ENCODE measurements around the gene ROS1.

The ROS1 gene

DNA sequence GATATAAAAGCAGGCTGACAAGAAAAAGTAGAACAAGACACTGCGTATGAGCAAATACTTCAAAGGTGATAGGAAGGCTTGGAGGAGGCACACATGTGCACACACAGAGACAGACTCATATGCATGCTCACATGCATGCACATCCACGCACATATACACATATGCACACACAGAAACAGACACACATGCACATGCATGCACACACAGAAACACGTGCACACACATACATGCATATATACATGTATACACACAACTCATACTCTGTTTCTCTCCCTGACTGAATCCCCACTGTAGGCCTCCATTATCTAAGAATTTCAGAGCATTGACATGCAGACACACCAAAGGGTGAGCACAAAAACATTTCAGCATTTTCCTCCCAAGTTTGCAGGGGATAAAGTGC lies 116.7 kb downstream of the ROS1 start:
- no peak for DNase-seq (ENCODE audit: low spot score)

DNA sequence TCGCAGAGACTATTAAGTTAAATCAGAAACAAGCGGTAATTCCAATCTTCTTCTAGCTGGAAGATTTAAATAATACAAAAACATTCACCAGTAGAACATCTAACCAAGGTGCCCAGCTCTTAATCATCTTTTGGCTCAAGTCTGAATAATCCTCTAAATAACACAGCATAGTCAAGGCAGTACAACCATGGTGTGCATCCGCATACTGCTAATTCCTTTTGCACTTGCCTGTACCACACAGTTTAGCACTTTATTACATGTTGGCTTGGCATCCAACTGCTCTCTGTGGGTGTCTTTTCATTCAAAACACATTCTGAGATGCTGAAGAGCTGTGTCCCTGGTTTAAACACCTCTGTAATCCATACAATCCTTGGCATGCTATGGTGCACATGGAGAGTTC lies 118.1 kb downstream of the ROS1 start:
- DNase-seq (ENCODE audit: low spot score): no peak

DNA sequence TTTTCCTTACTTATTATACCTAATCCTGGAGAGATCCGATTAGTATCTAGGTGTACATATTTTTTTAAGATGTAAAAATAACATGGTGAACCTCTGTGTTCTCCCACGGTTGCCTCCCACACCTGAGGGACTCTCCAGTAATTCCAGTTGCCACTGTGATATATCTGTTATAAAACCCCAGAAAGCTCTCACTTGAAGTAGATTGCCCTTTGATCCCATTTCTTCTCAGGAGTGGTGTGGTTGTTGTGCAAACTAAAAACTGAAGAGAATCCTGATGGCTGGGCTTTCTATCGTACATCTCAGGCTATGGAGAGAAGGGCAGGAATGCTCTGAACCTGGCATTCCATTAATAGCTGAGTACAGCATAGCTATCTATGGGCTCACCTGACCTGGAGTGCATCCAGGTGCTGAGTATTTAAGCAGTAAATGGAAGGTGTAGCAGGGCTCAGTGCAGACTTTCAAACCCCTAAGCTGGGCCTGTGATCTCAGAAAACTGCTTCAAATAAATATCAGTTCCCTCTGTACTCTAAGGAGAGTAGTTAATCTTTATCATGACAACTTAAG lies 119.4 kb downstream of the ROS1 start:
- no peak for DNase-seq (ENCODE audit: low spot score)

DNA sequence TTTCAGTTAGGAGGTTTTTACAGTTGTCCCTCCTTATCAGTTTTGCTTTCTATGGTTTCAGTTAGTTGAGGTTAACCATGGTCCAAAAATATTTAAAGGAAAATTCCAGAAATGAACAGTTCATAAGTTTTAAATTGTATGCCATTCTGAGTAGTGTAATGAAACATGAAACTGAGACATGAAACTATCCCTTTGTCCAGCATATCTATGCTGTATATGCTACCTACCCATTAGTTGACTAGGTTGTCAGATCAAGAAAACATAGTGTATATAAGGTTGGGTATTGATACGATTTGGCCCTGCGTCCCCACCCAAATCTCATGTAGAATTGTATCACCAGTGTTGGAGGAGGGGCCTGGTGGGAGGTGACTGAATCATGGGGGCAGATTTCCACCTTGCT lies 121.3 kb downstream of the ROS1 start:
- no peak for DNase-seq (ENCODE audit: low spot score)

DNA sequence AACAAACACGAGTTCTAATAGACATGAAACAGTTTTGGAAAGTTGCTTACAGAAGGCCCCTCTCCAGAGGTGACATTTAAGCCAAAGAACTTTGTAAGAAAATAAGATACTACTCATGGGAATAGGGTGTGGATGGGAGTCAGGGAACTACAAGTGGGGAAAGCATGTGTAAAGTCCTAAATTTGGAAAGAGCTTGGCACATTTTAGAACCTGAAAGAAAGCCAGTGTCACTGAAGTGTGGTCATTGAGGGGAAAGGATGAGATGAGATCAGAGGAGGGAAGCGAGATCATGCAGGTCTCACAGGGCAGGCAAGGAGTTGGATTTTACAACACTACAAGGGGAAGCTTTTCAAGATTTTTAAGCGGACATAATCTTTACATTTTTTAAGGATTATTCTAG lies 122.4 kb downstream of the ROS1 start:
- no peak for DNase-seq (ENCODE audit: low spot score)

DNA sequence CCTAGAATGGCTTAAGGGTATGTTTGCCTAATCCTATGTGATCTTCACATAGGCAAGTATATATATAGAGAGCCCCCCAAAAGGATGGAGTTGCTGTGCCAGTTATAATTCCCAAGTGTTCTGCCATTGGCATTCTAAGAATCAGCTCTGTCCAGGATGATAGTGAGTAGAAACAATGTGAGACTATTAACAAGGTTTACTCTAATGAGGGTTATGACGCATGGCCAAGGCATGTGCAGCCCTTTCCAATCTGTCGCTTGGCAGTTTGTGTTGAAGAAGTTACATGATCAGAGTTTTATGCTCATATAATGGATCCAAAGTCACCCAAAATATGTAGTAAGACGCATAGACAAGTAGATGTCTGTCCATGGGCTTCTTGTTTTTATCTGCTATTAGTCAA lies 126.8 kb downstream of the ROS1 start:
- no peak for DNase-seq (ENCODE audit: low spot score)

DNA sequence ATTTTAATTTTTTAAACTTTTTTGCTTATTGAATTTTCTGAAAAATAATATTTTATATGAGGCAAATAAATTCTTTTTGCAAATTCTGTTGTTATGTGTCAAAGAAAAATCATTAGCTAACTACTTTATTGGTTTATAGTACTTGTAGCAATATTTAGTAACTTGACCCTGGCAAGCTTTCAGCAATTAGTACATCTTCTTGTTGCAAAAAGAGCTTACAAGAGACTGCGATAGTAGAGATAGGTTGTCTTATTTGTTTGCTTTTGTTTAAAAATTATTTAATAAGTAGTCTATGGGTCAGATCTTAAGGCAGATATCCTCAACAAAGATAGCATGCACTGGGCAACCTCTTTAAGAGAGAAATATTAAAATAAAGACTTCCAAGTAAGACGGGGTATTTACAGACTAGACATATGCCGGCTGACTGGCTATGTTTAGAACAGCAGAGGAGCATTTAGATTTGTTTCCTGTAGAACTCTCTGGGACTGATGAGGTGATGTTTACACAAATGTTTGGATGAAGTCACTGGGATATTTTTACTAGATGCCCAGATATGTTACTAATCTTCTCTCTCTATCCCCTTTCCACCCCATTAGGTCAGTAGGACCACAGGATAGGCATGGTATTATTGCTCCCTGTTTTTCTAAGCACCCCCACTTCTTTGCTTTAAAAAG lies 135.4 kb downstream of the ROS1 start:
- DNase-seq (ENCODE audit: low spot score): no peak

DNA sequence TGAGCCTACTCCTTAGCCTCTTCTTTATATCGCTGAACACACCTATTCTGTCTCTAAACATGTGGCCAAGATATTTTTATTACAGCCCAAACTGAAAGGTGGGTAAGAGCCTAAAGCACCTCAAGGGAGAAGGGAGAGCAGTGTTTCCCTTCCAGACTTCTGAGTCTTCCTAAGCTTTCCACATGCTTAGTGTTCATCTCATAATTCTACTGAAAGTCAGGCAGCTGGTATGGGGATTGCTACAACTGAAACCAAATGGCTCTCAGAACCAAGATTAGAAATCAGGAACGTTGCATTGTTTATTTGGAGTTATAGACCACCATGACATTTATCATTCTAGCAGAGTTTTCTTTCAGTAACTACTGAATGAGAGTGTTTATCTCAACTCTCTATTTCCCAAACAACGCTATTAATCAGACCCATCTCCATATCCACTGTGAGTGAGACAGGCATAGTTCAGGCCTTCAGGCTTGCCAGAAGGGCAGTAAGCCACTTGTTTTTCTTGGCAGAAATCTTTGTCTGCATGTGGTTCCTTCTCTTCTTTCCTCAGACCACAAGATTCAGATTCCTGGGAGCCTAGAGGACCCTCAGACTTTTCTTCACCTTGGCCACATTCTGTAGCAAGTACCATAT lies 137.5 kb downstream of the ROS1 start:
- no peak for DNase-seq (ENCODE audit: low spot score)

DNA sequence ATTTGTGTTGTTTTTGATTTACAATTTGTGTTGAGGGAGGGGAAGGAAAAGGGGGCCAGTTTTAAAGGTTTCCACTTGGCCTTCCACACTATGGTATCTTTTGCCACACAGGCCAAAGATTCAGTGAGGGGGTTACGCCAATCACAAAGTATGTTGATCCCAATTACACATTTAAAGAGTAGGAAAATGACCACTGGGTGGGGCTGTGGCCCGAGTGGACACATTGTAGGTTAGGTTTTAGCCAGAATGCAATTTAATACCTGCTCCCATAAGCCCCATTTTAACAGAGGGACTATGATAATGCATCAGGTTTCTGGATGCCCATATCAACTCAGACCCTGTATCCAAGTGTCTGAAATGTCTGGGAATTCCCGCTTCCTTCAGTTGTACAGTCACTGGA lies 144.8 kb downstream of the ROS1 start:
- no peak for DNase-seq (ENCODE audit: low spot score)

DNA sequence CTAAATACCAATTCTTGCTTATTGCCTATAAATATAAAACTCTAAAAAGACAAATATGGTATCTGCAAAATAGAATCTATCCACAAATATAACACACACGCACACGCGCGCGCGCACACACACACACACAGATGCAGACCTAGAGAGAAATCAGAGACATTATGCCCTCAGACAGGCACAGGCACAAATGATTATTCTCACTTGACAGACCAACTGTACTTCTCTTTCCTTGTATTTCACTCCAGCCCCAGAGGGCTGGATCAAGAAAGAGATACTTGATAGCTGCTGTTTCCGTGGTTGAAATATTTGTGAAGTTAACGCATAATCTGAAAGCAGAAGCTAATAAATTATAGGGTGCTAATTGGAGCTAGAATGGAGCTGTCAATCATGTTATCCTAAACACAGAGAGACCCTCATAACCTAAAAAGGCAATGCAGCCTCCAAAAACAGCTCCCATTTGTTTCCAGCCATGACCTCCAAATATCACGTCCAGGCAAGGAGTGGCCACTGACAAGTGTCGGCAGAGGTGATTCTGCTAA lies 148.9 kb downstream of the ROS1 start:
- no peak for DNase-seq (ENCODE audit: low spot score)

DNA sequence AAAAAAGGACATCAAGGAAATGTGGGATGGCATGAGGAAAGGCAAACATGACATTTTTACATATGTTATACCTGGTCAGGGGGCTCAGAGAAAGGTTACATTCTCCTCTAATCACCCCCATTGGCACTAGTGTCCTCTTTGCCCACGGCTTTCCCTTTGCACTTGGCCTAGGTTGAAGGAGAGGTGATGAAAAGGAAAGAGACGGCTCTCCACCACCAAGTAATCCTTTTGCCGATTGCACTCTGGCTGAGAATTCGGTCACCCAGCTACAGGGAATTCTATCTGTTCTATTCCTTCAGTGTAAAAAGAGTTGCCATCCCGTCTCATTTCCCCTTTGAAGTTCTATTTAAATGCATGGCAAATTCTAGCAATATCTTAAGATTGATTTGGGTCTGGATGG lies 150.0 kb downstream of the ROS1 start:
- DNase-seq (ENCODE audit: low spot score): no peak

DNA sequence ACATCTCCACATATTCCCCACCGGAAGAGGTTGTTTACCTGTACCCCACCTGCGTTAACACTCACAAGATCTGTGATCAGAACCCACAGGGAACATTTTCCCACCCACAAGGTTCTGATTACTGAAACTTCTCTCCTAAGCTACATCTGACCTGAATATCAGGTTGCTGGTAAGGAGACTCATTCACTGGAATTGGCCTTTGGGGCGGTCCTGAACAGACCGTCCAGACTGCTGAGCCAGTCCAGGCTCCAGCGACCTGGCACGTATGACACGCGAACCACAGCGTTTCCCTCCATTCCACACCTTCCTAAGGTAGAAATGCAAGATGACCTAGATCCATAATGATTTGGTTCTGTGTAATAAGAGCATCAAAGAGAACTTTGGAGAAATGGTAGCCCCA lies 150.5 kb downstream of the ROS1 start:
- DNase-seq (ENCODE audit: low spot score): no peak

DNA sequence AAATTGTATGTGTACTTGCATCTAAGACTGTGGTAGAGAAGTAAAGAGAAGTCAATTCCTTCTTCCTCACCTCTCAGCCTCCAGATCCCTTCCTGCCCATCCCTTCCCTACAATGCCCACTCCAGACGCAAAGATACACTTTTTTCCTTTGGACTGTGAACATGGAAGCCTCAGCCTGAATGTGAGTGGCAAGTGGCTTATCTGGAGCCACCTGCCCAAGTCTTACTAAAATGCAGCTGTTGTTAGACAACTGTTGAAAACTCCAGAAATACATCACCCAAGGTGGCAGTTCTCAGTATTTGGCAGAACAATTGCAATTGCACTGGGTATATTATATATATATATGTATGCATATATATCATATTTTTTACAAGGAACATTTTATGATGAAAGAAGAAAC lies 152.9 kb downstream of the ROS1 start:
- DNase-seq (ENCODE audit: low spot score): no peak

DNA sequence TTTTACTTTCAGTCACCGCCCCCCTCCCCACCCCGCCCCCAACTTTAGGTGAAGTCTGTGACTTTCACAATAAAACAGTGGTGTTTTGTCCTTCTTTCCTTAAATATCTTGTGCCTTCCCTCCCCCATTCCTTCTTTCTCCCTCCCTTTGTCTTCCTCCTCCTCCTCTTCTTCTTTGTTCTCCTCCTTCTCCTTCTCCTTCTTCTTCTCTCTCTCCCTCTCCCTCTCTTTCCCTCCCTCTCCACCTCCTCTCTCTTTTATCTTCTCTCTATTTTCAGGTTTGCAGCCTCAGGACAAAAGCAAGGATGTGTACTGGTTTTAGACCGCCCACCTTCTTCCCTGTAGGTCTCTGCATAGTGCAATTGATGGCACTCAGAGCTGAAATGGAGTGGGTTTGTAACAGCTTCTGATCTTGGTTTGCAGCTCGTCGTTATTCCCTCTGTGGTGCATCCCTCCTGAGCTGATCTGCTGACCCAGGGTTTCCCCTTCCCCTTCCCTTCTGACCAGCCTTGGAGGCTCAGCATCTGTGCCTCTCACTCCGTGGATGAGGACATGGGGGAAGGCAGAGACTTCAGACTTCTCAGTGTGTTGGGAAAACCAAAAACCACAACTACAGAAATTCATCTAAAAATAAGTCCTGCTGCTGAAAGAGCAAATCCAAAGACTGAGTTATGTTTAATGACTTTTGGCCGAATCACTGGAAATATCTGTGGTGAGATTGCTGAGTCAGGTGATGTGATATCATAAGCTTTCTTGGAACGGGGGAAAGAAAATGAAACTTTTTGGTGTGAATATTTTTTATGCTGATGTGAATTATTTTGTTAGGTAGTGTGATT lies 153.5 kb downstream of the ROS1 start:
- DNase-seq (ENCODE audit: low spot score): no peak

DNA sequence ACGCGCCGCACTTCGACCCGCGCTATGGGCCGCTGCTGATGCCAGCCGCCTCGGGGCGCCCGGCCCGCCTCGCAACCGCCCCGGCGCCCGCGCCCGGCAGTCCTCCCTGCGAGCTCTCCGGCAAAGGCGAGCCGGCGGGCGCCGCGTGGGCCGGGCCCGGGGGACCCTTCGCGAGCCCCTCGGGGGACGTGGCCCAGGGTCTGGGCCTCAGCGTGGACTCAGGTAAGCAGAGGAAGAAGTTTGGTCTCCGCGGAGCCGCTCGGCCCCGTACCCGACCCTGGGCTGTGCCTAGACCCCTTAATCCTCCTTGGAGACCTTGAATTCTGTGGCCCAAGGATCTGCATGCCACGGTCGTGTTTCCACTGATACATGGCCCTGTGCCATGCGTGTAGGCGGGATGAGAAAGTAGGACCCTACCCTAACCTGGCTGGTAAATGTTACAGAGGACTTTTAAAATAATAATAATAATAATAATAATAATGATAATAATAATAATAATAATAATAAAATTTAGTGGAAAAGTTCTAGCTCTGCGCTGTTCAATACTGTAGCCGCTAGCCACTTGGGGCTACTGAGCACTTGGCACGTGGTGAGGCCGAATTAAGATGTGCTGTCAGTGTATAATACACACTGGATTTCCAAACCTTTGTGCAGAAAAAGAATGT lies 154.8 kb downstream of the ROS1 start:
- no peak for DNase-seq (ENCODE audit: low spot score)

DNA sequence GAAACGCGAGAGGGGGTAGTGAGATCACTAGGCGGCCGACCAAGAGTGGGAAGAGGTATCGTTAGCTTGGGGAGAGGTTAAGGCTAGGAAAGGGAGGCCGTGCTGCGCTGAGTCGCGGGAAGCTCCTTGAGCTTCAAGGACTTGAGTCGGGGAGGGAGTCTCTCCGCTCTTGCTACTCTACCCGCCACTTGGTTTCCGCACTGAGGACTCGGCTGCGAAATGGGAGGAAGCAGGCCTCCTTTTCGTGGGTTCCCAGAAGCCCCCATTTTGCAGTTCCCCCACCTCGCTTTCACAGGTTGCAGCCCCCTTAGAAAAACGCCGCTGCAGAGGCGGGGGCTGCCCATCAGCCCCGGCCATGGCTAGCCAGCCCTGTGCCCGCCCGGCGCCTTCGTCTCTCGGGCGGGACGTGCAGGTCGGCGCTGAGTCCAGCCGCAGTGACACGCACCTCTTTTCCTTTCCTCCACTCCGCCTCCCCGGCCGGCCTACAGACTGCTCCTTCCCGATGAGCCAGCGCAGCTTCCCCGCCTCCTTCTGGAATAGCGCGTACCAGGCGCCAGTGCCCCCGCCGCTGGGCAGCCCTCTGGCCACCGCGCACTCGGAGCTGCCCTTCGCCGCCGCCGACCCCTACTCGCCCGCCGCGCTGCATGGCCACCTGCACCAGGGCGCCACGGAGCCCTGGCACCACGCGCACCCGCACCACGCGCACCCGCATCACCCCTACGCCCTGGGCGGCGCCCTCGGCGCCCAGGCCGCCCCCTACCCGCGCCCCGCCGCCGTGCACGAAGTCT lies 155.5 kb downstream of the ROS1 start:
- no peak for DNase-seq (ENCODE audit: low spot score)

DNA sequence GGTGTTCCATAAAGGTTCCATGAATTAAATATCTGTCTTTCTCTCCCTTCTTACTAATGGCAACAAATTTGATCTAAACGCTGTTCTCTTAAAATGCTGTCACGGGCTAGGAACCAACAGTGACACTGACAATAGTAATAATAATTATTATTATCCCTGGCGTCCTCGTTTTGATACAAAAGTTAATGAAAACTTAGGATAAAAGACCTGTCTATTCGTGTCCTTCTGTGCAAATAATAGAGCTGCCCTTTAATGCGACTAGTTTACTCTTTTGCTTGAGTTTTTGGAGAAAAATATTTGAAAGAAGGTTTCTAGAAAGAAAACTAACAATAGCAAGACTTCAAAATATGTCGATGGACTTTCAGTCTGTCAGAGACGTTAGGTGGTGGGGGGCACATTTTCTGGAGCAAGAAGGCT lies 156.1 kb downstream of the ROS1 start:
- DNase-seq (ENCODE audit: low spot score): no peak

DNA sequence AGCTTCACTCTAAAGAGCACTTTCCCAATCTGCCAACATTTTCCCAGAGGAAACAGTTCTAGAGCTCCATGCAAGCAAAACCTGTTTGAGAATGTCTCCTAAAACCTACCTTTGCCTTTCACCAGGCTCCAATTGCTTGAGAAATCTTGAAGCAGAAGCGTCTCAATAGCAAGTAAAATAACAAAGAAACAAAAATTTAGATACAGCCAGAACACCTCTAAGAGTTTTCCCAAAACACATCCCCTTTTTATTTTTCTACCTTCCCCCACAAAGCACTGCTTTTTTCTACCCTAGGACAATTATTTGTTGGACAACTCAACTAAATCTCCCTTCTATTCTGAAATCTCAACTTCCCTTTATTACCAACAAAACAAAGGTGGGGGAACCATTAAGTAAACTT lies 156.8 kb downstream of the ROS1 start:
- DNase-seq (ENCODE audit: low spot score): no peak

DNA sequence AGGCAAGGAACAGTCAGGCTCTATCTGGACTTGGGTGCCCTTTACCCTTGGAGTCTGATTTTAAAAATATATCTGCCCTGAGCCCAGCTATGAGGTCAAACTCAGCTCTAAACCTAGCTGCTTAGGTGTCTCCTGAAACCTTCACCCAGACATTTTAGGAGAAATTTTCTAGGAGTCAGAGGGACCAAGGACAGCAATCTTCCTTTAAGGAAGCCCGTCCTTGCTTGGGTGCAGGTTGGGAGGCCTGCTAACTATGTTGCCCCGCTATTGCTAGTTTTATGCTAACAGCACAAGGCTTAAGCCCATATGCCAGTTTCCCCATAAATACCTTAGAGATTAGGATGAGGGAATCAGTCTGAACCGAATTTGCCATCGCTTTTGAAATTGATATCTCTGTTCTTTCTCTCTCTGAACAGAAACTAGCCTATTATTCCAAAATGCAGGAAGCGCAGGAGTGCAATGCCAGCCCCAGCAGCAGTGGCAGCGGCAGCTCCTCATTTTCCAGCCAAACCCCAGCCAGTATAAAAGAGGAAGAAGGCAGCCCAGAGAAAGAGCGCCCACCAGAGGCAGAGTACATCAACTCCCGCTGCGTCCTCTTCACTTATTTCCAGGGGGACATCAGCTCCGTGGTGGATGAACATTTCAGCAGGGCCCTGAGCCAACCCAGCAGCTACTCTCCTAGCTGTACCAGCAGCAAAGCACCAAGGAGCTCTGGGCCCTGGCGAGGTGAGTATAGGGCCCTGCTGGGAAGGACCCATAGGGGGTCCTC lies 157.8 kb downstream of the ROS1 start:
- DNase-seq (ENCODE audit: low spot score): no peak

DNA sequence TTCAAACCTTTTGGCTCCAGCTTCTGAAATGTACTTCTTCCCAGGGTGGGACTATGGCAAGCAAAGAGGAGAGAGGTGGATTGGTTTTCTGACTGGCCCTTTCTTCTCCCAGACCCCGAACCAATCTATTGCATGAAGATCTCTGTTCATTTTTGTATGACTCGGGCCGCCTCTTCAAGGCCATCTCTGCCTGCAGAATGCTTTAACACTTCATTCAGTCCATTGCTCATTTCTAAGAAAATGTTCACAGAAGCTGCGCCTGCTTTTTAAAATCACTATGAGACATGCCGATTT lies 158.7 kb downstream of the ROS1 start:
- DNase-seq (ENCODE audit: low spot score): no peak
